Ureter (tissue), 1 donor: ENCODE measurements around the gene NFIX. TPM values are rescaled to one million over a fixed set of nuclear protein-coding genes. Genes with fewer than 3 reads are reported as not detected.

Experiments
- DNase-seq: peaks from one replicate; pipeline ENCODE4 v3.0.0-alpha.2; 2020; ENCODE audit warnings: low spot score
- total RNA-seq: library from RNA; stranded (reverse); gene quantifications from one replicate; pipeline ENCODE4 v1.2.4, GENCODE V29; 2023
- donor health status: DM: yes; HTN: yes; CAD: no.

The NFIX gene
- total RNA-seq, 1 donor from 2014 or later: 91.7 TPM

DNA sequence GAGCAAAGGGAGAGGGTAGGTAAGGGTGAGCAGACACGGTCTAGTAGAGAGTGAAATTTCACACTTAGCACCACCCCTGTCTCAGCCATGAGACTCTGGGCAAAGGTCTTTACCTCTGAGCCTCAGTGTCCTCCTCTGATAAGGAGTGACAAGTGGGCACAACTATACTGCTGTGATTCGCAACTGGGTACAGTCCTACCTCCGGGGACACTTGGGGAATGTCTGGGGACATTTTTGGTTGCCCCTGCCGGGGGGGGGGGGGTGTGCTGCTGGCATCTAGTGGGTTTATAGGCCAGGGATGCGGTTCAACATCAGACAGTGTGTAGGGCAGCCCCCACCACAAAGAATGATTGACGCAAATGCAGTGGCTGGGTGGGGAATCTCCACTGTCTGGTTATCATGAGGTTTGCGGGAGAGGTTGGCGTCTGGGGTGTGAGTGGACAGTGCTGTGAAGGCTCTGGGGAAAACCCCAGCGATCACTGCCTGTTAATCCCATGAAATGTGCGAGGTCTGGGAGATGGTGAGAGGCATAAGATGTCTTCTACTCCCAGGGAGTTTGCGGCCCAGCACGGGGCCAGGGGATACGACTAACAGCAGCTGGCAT lies 127.1 kb downstream of the NFIX start:
- DNase-seq: no peak

DNA sequence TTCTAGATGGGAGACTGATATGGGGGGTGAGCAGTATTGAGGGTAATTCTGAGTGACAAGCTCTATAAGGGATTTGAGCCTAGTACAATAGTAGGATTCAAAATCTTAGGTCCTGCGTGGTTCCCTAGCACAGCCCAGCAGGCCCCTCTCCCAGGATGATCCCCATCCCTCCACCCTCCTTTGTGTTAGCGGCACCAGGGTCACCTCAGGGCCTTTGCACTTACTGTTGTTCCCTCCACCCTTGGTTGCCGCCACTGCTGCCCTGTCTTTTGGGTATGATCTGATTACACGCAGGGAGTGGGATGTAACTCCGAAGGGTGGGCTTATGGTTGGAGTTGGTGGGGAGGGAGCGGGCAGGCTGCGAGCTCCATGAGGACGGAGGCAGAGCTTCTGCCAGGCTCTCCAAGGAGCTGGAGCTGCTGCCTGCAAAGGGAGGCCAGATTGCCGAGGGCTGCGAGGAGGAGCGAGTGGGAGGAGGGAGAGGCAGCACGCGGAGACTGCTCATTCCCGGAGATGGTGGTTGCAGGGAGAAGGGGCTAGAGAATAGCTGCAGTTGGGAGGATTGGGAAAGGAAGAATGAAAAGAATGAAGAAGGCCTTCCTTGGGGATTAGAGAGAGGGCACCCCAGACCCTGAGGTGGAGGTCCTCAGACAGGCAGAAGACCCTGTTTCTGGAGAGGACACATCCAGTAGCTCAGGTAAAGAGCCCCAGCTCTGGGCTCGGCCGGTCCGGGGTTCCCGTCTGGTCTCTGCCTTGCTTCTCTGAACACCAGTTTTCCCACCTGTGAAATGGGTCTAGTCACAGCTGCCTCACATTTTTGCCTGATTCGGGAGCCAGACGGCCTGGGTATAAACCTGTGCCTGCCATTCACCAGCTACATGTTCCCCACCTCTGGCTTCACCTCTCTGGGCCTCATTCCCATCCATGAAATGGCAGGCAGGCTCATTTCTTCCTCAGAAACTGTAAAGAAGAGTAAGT lies 128.0 kb downstream of the NFIX start:
- DNase-seq: no peak

DNA sequence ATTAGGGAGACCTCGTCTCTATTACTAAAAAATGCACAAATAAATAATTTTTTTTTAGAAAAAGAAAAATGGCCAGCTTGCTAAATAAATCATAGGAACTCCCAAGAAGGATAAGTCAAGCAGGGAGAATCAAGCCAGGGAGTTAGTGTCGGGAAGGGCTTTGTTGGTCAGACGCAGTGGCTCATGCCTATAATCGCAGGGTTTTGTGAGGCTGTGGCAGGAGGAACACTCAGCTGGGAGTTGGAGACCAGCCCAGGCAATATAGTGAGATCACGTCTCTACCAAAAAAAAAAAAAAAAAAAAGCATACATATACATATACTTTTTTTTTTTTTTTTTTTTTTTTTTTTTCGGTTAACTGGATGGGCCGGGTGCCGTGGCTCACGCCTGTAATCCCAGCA lies 131.8 kb downstream of the NFIX start:
- no peak for DNase-seq

DNA sequence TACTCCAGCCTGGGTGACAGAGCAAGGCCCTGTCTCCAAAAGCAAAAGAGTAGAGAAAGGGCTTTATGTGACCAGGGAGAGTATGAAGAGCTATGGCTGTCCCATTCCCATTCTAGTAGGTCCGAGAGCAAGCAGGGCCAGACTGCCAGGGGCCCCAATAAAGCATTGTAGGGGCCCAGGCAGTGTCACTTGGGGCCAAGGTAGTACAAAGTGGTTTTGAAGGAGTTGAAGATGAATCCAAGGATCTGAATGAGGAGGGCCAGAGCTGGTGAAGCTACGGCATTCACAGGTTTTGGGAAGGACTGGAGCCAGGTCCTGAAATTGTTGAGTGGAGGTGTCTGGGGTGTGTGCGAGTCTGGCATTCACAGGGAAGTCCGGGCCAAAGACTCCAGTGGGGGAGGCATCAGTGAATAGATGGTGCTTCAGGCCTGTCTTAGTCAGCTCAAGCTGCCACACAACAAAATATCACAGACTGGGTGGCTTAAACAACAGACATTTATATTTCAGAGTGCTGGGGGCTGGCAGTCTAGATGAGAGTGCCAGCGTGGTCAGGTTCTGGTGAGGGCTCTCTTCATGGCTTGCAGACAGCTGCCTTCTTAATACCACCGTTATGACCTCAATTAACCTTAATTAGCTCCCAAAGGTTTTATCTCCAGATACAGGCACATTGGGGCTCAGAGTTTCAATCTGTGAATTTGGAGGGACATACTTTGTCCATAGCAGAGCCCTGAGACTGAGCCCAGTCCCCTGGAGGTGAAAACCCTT lies 132.7 kb downstream of the NFIX start:
- no peak for DNase-seq

DNA sequence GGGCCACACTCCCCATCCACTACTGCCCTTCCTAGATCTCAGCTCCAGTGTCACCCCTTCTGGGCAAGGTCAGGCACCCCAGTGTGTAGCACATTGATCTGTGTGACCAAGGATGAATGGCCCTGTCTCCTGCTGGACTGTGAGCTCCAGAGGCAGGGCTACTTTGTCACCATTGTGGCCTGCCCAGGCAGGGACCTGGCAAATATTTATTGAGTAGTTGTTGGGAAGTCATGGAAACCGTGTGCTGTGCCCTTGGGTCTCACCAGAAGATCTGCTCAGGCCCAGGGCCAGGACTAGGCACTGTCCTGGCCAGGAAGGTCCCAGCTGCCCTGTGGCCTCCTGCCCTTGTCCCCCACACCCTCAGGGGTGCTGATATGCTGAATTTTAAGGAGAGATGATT lies 133.3 kb downstream of the NFIX start:
- no peak for DNase-seq

DNA sequence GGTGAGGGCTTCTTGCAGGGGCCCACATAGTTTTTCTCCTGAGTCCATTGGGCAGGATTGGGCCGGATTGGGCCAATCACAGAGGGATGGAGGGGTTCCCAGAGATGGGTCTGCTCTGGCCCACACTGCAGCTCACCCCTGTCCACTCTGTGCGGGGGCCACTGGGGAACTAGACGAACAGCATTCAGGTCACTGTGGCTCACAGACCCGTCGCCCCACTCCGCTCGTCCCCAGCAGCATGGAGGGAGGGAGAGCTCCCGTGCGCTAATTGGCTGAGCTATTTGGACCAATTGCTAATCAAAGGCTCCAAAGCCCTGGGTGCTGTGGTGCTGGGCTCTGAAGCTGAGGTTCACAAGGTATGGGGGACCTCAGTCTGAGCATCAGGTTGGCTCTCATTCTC lies 134.1 kb downstream of the NFIX start:
- DNase-seq: no peak

DNA sequence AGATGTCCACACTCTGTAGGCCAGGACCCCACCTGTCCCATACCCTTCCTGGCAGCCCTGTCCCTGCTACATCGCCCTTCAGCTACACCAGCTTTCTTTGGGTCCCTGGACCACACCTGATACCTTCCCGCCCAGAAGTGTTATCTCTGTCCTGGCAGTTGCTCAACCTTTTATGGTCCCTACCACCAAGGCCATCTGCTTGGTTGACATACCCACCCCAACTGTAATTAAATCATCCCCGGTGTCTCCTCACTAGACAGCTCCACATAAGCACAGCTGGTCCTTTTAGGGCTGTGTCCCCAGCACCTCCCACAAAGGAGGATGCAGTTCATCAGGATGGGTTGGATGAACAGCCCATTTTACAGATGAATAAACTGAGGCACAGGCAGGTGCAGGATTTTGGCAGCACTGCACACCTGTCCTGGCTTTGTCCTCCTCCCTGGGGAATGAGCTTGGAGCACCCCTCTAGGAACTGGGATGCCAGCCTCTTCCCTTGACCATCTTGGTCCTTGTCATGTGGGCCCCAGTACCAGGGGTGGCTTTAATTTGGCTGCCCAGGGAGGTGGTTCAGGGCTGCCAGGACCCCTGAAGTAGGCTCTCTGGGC lies 135.7 kb downstream of the NFIX start:
- no peak for DNase-seq

DNA sequence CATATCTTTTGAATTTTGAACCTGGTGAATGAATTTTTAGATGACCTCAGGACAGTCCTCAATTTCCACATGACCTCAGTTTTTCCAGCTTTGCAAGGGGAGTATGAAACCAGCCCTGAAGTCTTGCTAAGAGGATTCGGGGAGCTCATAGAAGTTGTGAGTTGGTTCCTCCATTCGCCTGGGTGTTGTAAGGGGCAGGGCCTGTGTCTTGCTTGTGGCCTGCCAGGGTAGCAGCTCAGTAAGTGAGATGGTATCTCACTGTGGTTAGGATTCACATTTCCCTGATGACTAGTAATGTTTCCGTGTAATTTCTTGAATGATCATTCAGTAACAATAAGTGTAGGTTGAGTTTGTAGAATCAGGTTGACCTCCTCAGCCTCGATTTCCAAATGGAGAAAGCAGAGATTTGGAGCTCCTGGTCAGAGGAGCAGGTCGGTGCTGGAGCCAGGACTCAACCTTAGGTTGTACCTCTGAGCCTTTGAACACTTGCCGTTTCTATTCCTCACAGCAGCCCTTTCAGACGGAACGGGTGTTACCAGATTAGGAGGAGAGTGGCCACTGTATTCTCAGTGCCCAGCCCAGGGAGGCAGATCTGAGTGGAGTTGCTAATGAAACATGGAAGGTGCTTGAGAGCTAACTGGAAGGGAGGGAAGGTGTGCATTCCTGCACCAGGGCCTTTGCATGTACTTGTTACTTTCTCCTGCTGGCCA lies 137.4 kb downstream of the NFIX start:
- no peak for DNase-seq

DNA sequence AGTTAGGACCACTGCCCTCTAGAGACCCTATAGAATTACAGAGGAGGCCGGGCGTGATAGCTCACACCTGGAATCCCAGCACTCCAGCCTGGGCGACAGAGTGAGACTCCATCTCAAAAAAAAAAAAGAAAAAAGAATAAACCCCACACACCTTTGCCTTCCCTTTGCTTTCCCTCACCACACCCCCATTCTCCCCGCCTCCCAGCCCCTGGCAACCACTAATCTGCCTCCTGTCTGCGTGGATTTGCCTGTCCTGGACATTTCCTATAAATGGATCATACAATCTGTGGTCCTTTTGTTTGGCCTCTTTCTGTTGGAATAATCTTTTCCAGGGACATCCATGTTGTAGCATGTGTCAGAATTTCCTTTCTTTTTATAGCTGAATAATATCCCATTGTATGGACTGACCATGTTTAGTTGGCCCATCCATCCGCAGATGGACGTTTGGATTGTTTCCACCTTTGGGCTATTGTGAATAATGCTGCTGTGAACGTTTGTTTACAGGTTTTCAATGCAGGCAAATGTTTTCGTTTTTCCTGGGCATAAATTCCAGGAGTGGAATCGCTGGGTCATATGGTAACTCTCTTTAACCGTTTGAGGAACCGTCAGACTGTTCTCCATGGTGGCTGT lies 138.1 kb downstream of the NFIX start:
- no peak for DNase-seq

DNA sequence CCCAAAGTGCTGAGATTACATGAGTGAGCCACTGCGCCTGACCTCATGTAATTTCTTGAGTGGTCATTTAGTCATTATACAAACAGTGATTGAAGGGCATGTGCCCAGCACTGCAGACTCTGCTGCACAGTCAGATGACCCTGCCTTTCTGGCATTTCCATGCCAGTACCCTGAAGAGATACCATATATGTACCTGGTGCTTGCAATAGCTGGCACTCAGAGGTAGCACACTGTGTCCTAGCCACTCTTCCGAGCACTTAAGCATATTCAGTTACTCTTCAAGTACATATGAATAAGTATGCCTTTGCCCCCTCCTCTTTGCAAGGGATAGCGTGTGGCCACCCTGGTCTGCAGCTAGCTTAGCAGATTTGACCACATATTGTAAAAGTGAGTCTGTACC lies 139.4 kb downstream of the NFIX start:
- no peak for DNase-seq

DNA sequence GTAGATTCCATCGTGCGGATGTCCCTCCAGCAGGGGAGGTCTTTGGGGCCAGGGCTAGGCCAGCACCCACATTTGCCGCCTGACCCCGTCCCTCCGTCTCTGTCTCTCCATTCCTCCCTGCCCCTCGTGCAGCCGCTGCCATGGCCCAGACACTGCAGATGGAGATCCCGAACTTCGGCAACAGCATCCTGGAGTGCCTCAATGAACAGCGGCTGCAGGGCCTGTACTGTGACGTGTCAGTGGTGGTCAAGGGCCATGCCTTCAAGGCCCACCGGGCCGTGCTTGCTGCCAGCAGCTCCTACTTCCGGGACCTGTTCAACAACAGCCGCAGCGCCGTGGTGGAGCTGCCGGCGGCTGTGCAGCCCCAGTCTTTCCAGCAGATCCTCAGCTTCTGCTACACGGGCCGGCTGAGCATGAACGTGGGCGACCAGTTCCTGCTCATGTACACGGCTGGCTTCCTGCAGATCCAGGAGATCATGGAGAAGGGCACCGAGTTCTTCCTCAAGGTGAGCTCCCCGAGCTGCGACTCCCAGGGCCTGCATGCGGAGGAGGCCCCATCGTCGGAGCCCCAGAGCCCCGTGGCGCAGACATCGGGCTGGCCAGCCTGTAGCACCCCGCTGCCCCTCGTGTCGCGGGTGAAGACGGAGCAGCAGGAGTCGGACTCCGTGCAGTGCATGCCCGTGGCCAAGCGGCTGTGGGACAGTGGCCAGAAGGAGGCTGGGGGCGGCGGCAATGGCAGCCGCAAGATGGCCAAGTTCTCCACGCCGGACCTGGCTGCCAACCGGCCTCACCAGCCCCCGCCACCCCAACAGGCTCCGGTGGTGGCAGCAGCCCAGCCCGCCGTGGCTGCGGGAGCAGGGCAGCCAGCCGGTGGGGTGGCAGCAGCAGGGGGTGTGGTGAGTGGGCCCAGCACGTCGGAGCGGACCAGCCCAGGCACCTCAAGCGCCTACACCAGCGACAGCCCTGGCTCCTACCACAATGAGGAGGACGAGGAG lies 140.1 kb downstream of the NFIX start:
- no peak for DNase-seq

DNA sequence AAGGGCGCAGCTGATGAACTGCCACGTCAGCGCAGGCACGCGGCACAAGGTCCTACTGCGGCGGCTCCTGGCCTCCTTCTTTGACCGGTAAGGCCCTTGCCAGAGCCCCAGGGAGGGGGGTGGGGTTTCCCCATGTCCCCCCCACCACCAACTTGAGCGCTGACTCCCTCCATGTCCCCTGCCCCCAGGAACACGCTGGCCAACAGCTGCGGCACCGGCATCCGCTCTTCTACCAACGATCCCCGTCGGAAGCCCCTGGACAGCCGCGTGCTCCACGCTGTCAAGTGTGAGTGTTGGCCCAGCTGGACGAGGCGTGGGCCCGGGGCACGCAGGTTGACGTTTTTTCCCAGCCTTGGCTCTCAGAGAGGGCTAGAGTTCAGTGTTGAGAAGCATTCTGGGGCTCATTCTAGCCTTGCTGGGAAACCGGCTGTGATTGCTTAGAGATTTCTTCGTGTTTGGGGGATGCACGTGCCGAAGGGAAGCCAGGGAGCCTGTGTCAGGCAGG lies 142.1 kb downstream of the NFIX start:
- no peak for DNase-seq

DNA sequence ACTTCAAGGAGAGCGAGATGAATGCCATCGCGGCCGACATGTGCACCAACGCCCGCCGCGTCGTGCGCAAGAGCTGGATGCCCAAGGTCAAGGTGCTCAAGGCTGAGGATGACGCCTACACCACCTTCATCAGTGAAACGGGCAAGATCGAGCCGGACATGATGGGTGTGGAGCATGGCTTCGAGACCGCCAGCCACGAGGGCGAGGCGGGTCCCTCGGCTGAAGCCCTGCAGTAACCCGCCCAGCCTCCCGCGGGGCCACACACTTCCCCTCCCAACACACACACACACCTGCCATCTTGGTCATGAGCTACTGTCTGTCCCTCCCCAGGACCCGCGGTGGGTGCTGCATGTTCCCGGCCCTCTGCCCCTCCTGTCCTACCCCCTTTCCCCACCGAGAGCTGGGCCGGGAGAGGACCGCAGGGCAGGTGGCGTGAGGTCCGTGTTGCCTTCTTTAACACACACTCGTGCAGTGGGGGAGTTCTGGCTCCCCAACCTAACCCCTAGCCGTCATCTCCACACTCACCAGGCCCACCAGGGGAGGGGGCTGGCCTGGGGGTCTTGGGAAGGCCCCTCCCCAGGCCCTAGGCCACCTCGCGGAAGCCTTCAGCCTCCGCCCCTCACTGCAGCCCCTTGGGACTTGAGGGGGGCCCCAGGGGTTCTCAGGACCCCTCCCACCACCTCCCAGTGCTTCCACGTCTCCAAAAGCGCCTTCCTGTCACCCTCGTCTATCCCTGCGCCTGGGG lies 143.1 kb downstream of the NFIX start:
- DNase-seq: no peak

DNA sequence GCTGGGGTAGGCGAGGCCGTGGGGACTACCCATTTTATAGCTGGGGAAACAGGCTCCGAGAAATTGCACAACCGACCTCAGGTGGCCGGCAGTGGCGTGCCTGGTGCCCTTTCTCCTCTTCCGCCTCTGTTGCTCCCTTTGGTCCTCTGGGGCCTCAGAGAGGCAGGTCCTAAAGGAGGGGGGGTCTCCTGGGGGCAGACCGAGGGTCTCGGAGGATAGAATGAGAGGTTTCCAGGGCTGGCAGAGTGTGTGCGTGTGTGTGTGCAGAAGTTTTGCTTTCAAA lies 143.6 kb downstream of the NFIX start:
- no peak for DNase-seq

DNA sequence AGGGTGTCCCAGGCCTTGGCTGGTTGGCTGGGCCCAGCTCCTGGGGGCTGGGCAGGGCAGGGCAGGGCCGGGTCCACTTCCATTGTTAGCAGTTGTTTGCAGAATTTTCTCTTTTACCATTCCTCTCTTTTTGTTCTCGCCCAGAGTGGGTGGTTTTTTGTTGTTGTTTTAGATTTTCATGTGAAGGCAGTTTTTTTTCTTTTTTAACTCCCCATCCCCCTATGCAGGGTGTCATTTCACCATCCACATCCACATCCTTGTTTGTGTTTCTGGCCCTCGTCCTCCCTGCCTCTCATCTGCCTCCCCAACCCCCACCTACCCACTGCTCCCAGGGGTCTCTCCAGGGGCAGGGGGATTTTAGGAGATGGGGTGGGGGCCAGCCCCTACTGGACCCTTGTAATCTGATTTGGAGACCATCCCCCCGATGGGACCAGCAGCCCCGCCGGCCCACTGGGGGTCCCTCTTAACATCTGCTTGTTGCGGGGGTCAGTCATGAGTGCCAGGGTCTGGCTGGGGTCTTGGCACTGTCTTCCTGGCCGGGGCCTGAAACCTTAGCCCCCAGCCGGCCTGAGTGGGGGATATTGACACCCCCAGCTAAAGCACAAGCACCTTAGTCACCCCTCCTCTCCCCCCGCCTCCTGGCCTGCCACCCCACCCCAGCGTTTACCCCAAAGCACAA lies 144.5 kb downstream of the NFIX start:
- DNase-seq: no peak

DNA sequence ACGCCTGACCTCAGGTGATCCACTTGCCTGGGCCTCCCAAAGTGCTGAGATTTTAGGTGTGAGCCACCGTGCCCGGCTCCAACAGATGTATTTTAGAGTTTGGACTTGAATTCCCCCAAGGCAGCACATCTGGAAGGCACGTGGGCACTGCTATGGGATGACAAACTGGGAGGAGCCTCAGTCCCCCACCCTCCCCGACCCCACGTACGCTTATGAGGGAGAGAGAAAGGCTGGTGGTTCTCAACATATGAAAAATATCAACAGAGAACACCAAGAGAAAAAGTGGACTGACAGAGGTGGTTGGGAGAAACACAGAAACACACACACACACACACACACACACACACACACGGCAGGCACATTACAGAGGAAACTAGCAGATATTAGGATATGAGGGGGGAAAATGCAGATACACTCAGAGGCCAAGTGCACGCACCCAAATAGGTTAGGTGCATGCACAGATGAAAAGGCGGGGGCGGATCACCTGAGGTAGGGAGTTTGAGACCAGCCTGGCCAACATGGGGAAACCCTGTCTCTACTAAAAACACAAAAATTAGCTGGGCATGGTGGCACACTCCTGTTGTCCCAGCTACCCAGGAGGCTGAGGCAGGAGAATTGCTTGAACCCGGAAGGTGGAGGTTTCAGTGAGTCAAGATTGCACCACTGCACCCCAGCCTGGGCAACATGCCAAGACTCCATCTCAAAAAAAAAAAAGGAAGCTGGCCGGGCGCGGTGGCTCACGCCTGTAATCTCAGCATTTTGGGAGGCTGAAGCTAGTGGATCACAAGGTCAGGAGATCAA lies 151.7 kb downstream of the NFIX start:
- DNase-seq: no peak
